K562 (cell line): Measurements from ENCODE around the gene PRKG1. TPM values are rescaled to one million over a fixed set of nuclear protein-coding genes. Genes with fewer than 3 reads are reported as not detected.

ENCODE experiments used
- C11orf30 ChIP-seq: fragments of 450-650 bp; IDR thresholded peaks from 2 replicates; pipeline ENCODE4 v1.6.1; 2016; ENCODE audit warnings: low read depth, mild to moderate bottlenecking
- GTF3C2 ChIP-seq: IDR thresholded peaks from 3 replicates; pipeline ENCODE4 v1.6.1; 2011; ENCODE audit warnings: borderline replicate concordance, mild to moderate bottlenecking, moderate library complexity; ENCODE audit not compliant: insufficient read length; ENCODE audit errors: extremely low read depth
- MAFF ChIP-seq: IDR thresholded peaks from 2 replicates; pipeline ENCODE4 v1.6.1; 2012; ENCODE audit warnings: low read length, improper control_type of control experiment
- NR2C1 ChIP-seq, 2 experiments: fragments of 450-650 bp; IDR thresholded peaks; 2 replicates each; pipeline ENCODE4 v1.6.1; 2017; ENCODE audit warnings: mild to moderate bottlenecking in 2 of 2, antibody characterized with exemption in 1 of 2, inconsistent platforms in 1 of 2, missing compliant biosample characterization in 1 of 2, missing genetic modification characterization in 1 of 2
- RUNX1 ChIP-seq: sonication (generic); IDR thresholded peaks from 2 replicates; pipeline ENCODE4 v1.6.1; 2016; ENCODE audit warnings: antibody characterized with exemption, low read depth
- TCFL5 ChIP-seq: fragments of 250-450 bp; sonication (Bioruptor Pico); conservative IDR thresholded peaks from 2 replicates; pipeline ENCODE4 v1.6.1; 2021; ENCODE audit warnings: mild to moderate bottlenecking, moderate library complexity, matching md5 sums
- ZNF431 ChIP-seq: sonication (generic); formaldehyde crosslinking; IDR thresholded peaks from 2 replicates; pipeline ENCODE4 v1.8.0; 2022; ENCODE audit warnings: mild to moderate bottlenecking, missing genetic modification reagents
- ZNF445 ChIP-seq: fragments of 250-450 bp; sonication (Bioruptor Pico); IDR thresholded peaks from 2 replicates; pipeline ENCODE4 v1.4.0; 2020; ENCODE audit warnings: low read depth, mild to moderate bottlenecking, moderate library complexity
- ZNF639 ChIP-seq, 2 experiments: fragments of 200-800 bp in 1 of 2; sonication (Bioruptor generic) in 1 of 2; sonication (generic) in 1 of 2; formaldehyde crosslinking in 1 of 2; IDR thresholded peaks in 1 of 2; conservative IDR thresholded peaks in 1 of 2; 2 replicates each; pipeline versions ENCODE4 v1.5.0 to v1.6.1; 2016 to 2020; ENCODE audit warnings: missing compliant biosample characterization in 1 of 2, missing genetic modification characterization in 1 of 2, missing genetic modification reagents in 1 of 2
- polyA plus RNA-seq, 8 experiments: library from polyadenylated mRNA; depleted of rRNA in 4 of 8; stranded (reverse) in 5 of 8; unstranded in 3 of 8; fragments of >200 nt; fragmentation: Nextera tagmentation in 2 of 8; fragmentation: Illumina TruSeq in 1 of 8; extraction: Ambion mirVana in 2 of 8; extraction: Trizol in 1 of 8; gene quantifications; 2 replicates each; pipeline versions ENCODE4 v1.2.1 to v1.2.3, GENCODE V29; 2011 to 2014; ENCODE audit warnings: inconsistent platforms in 1 of 8, missing spikeins in 1 of 8
- total RNA-seq, 7 experiments: library from RNA; depleted of rRNA in 6 of 7; stranded (reverse); fragments of >200 nt in 6 of 7; fragmentation: Illumina TruSeq in 2 of 7; extraction: Trizol in 2 of 7; gene quantifications; 2 replicates each; pipeline versions ENCODE4 v1.2.1 to v1.2.3, GENCODE V29; 2011 to 2021; ENCODE audit warnings: low replicate concordance in 1 of 7
- TF ChIP-seq, protein P1 (sequence below): IDR thresholded peaks from 3 replicates; pipeline ENCODE4 v1.6.1; 2011; ENCODE audit warnings: borderline replicate concordance, mild to moderate bottlenecking; ENCODE audit not compliant: insufficient read length, insufficient read depth

The PRKG1 gene
- total and polyA plus RNA-seq, 9 of the 15 experiments (the other 6 are each of a cell fraction or from before 2014, with no cell fraction given), result 0.22 TPM; not detected in 8

GRCh38 chr10:51501396-51501795 lies 427.1 kb downstream of the PRKG1 start (continued):
- TF ChIP-seq GTF3C2 (no peak), TCFL5 (CRISPR knock-in tag) (no peak), MAFF (no peak), ZNF639 (CRISPR knock-in tag; conservative IDR thresholded peaks at IDR 0.05 in 1 of 2, IDR thresholded peaks at IDR 0.05 in 1 of 2) (no peak), ZNF431 (no peak), NR2C1 (IDR thresholded peaks at IDR 0.05) (no peak), NR2C1 (tag; IDR thresholded peaks at IDR 0.05) (no peak), C11orf30 (no peak), ZNF445 (CRISPR knock-in tag) (no peak), RUNX1 (no peak)
- TF ChIP-seq, protein P1, sequence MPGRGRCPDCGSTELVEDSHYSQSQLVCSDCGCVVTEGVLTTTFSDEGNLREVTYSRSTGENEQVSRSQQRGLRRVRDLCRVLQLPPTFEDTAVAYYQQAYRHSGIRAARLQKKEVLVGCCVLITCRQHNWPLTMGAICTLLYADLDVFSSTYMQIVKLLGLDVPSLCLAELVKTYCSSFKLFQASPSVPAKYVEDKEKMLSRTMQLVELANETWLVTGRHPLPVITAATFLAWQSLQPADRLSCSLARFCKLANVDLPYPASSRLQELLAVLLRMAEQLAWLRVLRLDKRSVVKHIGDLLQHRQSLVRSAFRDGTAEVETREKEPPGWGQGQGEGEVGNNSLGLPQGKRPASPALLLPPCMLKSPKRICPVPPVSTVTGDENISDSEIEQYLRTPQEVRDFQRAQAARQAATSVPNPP, result no peak
